Epithelial cell of proximal tubule (primary cell): ENCODE data around the gene ACER1. TPM values are rescaled to one million over a fixed set of nuclear protein-coding genes. Genes with fewer than 3 reads are reported as not detected.
"Not testable (repeated sequence)": the region's sequence is repeated elsewhere in the genome, so short reads cannot be mapped to it uniquely, and the experiment has no call there.

Experiments
- DNase-seq: peaks from one replicate; pipeline ENCODE4 v3.0.0-alpha.2; 2011; ENCODE audit warnings: low read depth
- H3K4me3 ChIP-seq: 2 replicates; pipeline ENCODE4 v1.5.1; 2011; ENCODE audit warnings: low read depth, mild to moderate bottlenecking, low read length
- CTCF ChIP-seq: conservative IDR thresholded peaks from 2 replicates; pipeline ENCODE4 v1.5.1; 2012; ENCODE audit warnings: low read depth, mild to moderate bottlenecking, low read length
- total RNA-seq: library from RNA; depleted of rRNA; stranded (reverse); fragments of >200 nt; gene quantifications from 2 replicates; pipeline ENCODE4 v1.2.3, GENCODE V29; 2015

Gene ACER1
- total RNA-seq, 1 donor from 2014 or later, result not detected

GRCh38 chr19:6318772-6319171 lies 14.6 kb downstream of the ACER1 start:
- DNase-seq, result no peak
- H3K4me3 ChIP-seq, result no peak overlapping the region
- TF ChIP-seq CTCF, result no peak

DNA sequence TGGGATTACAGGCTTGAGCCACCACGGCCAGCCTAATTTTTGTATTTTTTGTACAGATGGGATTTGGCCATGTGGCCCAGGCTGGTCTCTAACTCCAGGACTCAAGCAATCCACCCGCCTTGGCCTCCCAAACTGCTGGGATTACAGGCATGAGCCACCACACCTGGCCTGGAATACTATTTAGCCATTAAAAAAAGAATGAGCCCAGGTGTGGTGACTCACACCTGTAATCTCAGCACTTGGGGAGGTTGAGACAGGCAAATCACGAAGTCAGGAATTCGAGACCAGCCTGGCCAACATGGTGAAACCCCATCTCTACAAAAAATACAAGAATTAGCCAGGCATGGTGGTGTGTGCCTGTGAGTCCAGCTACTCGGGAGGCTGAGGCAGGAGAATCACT lies 17.8 kb downstream of the ACER1 start:
- not testable (repeated sequence) for DNase-seq, H3K4me3 ChIP-seq

- no peak for DNase-seq
- H3K4me3 ChIP-seq, result no peak overlapping the region
- no peak for TF ChIP-seq CTCF
These were observed 19.9 kb downstream of the ACER1 start for GRCh38 chr19:6313398-6313969.

GRCh38 chr19:6312018-6312417 lies 21.4 kb downstream of the ACER1 start:
- DNase-seq, result no peak
- no peak for TF ChIP-seq CTCF
- H3K4me3 ChIP-seq, result no peak overlapping the region

DNA sequence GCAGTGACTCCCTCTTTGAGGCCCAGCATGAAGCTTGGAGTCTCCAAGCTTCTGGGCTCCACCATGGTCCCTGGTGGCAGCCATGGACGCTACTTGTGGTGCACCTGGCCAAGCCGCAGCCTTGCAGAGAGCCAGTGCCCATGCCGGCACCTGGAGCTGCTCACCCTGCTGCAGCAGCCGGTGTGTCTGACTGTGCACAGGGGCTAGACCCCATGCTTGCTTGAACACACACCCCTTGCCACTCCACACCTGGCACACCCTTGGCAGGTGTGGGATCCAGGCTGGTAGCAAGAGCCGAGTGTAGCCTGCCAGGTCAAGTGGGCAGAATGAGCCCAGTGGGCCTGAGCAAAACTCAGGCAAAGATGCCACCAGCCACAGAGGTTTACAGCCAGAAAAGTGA lies 35.0 kb downstream of the ACER1 start:
- DNase-seq, result no peak
- no peak overlapping the region for H3K4me3 ChIP-seq
- no peak for TF ChIP-seq CTCF

DNA sequence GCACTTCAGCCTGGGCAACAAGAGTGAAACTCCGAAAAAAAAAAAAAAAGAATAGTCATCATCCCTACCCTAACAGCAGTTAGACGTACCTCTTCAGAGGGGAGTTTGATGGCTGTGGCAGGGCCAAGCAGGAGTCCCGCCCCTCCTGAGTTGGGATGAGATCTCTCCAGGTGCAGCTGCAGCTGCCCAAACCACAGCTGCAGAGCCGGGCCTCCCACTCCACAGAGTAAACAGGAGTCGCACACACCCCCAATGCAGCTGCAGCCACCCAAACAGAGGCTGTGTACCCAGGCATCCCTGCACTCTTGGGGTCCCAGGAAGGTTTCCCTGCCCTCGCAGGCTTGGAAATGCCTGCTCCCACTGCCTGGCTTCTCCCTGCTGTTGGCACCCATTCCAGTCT lies 36.2 kb downstream of the ACER1 start:
- DNase-seq, result no peak
- no peak overlapping the region for H3K4me3 ChIP-seq
- no peak for TF ChIP-seq CTCF

DNA sequence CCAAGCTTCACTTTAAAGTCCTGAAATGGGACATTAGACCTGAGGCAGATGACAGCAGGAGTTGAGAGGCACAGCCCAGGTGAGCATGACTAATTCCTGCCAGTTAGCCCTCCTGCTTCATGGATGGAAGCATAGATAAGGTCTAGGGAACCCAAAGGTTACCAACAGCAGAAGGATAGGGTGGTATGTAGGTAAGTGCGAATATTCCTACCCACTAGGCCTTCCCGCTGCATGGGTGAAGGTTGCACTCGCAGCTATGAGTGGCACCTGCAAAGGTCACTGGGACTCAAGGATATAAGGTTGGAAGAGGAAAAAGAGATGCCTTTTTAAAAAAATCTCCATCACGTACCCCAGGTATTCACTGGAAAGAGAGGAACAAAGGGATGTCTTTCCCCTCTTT lies 41.4 kb downstream of the ACER1 start:
- no peak for TF ChIP-seq CTCF
- no peak overlapping the region for H3K4me3 ChIP-seq
- no peak for DNase-seq
